ENCODE results near the gene BDKRB2.

The BDKRB2 gene

GRCh38 chr14:96176811-96177211, 27.8 kb upstream of the BDKRB2 start:
- no peak for DNase-seq

DNA sequence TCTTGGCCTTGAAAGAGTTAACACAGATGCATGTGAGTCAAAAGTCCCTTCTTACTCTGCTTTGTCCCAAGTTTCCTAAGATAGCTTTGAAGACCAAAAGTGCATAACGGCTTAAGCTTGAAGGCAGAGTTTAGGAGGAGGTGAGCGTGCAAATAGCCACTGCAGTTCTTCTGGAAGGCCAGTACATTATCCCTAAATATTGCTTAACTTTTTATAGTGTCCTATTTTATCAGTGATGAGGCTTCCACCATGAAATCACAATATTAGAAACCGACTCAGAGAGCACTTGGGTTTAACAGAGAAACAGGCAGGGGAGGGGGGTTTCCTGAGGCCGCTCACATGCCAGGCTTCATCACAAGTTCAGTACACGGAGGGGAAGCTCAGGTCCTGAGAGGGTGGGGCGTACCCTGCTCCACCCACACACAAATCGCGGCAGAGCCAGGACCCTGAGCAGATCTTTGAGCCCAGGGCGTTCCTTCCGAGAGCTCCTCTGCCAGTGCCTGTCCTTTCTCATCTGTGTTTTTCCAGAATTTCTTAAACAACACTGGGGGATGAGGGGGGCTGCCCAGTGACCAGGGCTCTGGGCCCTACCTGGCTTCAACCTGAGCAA, 26.8 kb upstream of the BDKRB2 start:
- no peak for DNase-seq

- DNase-seq = no peak
Measured at GRCh38 chr14:96178461-96179321, 25.9 kb upstream of the BDKRB2 start.

DNA sequence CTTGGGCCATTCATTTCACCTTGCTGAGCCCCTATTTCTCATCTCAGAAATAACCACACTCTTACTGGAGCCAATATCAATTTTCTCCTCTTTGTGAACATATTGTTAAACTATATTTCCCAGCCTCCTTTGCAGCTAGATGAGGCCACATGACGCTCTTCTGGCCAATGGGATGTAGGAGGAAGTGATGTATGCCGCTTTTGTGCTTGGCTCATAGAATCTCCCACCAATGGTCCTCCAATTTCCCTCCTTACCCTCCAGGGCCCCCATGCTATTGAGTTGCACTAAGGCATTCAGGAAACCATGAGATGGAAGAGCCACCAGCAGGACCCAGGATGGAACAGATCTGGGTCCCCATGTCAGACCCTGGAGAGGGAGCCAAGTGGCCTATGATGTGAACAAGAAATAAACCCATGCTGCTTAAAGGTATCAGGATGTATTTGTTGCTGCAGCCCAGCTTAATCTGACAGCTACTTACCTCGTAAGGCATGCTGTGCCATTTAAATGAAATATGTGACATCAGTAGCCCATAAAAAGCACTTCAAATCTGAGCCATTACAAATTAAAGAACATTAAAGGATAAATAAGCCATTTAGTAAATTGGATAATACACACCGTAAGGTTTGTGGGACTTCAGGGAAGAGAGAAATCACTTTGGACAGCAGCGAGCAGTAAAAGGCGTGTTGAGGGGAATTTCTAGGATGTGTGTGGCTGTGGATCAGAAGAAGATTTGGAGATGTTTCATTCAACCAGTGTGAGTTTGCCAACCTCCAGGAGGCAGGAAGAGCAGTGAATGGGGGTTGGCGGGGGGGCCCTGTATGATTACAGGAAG, 24.4 kb upstream of the BDKRB2 start:
- peak; percentile 54 for DNase-seq

DNA sequence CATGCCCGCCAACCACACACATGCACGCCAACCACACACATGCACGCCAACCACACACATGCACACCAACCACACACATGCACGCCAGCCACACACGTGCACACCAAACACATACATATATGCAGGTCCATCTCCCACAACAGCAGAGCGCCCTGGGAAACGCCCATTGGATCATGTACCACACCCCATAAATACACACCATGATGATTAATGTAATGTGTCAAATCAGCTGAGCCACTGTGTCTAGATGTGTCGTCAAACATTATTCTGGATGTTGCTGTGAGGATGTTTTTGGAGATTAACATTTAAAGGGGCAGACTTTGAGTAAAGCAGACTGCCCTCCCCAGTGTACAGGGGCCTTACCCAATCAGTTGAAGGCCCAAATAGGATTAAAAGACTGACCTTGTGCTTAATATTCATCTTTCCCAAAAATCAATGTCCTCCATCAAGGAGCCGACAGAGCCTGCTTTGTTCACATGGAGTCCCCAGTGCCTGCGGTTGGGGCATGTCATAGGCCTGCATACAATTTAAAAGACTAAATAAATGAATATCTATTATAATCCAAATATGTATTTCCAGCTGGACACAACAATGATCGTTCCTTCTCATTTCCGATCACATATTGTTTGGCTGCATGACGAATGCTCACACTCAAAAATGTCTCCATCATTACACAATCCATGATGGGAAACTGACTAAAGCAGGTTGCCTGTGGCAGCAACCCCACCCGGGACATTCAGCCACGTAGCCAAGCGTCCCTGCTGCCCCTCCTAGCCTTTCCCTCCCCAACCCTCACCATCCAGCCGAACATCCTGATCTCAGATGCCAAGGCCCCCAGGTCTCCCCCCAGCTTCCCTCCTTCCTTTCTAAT, 23.2 kb upstream of the BDKRB2 start:
- no peak for DNase-seq

DNA sequence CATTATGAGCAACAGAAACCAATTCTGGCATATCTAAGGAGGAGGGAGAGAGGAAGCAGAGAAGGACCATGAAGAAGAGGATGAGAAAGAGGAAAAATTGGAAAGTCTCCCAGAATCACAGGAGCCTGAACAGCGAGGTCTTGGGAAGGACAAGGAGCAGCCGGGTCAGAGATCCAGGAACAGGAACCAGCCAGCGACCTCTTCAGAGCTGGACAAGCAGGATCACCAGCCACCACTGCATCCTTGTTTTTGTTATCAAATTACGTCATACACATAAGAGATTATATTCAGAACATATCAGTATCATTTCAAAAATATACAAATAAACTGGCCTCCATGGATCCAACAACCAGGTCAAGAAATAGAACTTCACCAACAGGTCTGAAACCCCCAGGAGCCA, 22.1 kb upstream of the BDKRB2 start:
- DNase-seq = no peak

DNA sequence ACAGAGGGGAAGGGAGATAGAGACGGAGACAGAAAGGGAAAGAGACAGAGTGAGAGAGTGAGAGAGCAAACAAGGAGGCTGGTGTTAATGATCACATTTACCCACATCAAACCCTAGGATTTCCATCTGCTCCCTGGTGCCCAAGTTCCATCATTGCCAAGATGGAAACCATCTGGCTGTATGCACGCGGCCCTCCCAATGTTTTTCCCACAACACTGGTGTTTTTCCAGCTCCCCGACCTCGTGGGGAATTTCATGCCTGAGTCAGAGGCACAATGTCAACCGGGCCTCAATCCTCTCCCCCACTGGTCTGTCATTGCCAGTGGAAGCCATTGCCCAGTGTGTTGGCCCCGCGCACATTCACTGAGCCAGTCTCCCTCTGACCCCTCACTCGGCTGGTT, 19.9 kb upstream of the BDKRB2 start:
- no peak for DNase-seq

DNA sequence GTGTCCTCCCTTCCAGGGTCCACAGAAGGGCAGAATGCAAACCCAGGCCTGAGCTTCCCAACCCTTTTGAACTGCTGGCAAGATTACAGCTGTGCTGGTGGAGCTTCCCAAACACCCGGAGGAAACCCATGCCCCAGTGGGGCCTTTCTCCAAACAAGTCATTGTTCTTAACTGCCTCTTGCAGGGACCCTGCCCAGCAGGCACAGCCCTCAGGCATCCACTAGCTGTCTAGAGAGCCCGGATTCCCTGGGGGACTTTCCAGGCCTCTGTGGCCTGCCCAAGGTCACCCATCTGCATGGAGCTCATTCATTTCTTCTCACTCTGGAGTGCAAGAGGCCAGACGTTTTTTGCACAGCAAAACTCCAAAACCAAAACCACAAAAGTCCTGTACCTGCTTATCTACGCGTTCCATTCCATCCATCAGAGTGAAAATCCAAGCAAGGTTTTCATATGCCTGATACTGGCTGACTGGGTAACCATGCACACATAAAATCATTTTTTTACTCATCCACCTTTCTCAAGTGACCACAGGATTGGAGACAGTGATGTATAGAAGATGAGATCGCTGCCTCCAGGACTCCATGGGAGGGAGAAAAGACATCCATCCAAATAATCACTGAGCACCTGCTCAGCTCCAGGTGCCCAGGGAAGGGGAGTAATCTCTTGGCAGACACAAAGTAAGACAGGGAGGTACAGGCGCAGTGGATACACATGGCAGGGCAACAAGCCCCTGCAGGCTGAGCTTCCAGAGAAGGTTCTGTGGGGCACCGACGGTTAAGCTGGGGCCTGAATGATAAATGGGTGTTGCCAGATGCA, 17.2 kb upstream of the BDKRB2 start:
- no peak for DNase-seq

DNA sequence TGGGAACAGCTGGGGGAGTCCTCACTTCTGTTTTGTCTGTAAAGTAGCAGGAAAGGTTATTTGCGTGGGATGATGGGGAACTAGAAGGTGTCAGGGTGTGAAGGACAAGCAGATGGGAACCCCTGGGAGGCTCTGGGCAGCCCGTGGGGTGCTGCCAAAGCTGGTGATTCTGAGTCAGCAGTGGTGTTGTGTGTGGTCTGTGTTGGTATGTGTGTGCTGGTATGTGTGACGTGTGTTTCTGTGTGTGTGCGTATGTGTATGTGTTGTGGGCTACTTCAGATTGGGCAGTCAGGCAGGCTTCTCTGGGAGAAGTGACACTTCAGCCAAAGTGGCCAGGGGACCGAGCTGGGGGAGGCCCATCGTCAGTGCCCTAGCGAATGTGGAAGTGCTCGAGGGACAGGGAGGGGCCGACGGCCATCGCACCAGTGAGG, 15.3 kb upstream of the BDKRB2 start:
- no peak for DNase-seq

- DNase-seq = no peak
Measured at GRCh38 chr14:96191353-96191752, 13.3 kb upstream of the BDKRB2 start.

DNA sequence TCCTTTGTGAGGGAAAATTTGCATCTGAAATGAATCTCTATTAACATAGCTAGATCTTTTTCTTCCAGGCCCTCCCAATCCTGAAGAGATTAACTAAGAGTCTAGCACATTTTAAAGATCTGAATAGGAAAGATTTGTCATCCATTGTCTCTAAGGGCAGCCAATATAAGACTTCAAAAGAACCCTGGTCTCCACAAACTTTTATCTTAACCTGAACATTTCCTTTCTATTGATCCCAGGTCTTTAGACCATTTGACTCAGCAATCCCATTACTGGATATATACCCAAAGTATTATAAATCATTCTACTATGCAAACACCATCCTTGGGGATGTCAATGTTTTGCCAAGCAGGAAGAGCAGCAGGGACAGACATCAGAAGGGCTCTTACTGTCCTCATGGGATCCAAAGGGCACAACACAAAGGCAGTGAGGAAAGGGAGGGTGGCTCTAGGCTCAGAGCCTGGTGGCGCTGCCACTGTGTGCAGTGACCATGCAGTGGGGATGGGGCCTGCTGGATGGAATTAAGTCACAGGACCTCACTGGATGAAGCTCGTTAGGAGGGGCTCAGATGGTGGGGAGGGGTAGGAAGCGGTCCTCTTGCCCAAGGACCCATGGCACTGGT, 12.7 kb upstream of the BDKRB2 start:
- DNase-seq = no peak

DNA sequence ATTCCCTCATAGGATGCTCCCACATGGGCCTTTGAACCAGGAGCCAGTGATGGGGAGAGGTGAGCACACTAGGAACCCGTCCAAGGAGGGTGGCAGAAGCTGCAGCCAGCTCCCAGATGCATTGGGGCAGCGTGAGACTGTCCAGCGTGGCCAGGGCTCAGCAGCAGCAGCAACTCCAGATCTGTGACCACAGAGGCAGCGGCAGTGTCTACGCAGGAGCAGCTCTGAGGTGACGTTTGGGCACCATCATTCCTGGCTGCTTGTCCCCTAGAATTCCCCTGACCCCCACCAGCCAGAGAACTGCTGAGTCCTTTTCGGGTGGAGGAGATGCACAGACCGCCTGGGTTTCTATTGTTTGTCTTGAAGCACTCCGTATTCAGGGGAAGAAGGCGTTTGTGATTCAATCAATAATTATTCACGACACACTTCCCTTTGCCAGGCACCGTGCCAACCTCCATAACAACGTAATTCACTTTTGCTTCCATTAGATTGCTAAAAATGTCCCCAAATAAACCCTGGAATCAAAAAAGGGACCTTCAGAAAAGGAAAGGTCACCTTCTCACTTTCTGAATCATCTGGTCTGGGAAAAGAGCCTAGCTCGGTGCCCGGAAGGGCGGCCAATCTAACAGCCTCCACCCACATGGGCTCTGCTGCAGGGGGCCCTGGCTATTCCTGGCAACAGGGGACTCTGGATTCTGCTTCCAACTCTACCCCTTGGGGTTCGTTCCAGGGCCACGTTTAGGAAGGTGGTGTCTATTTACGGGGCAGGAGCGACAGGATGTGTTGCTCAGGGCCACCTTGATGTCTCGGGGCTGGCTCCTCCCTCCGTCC, 11.4 kb upstream of the BDKRB2 start:
- DNase-seq = no peak

DNA sequence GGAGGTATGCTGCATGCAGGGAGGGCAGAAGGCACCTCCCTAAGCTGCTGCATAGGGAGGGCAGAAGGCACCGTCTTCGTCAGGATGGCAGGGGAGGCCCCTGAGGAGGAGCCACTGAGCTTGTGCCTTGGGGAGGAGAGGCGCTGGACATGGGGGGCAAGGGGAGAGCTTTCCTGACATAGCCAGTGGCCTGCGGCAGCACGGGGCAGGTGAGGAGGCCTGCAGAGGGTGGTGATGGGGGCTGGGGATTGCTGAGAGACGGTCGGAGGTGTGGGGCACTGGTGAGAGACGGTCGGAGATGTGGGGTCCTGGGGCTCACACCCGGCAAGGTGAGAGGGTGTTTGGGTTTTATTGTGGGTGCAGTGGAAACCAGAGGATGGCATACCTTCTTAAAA, 10.4 kb upstream of the BDKRB2 start:
- DNase-seq = no peak

GRCh38 chr14:96194657-96195431, 9.8 kb upstream of the BDKRB2 start:
- no peak for DNase-seq

DNA sequence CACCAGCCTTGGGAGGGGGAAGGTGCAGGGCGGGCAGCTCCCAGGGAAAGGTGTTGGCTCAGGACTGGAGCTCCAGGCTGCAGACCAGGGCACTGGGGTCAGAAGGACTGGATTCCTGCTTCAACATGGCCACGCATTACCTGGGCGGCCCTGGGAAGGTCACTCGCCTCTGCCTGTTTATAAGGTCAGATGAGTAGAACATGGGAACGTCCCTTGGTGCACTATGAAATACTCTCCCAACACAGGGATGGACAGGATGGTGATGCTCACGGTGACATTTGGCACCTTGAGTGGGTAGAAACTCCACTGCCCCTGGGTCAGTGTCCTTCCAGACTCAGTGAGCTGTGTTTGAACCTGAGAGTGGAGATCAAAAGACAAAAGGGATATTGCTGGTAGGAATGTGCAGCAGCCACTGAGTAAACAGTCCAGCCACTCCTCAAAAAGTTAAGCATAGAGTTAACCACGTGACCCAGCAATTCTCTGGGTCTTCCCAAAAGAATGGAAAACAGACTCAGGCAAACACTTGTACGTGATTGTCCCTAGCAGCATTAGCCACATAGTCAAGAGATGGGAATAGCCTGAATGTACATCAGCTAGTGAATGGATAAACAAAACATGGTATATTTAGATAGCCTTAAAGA, 9.1 kb upstream of the BDKRB2 start:
- DNase-seq = no peak

- DNase-seq = no peak
Measured at GRCh38 chr14:96197163-96197852, 7.3 kb upstream of the BDKRB2 start.

GRCh38 chr14:96197969-96198368, 6.7 kb upstream of the BDKRB2 start:
- DNase-seq = no peak

- DNase-seq = no peak
Measured at GRCh38 chr14:96198430-96199130, 6.1 kb upstream of the BDKRB2 start.

Measured in NCI-H82 (cell line).